Measurements from ENCODE around the gene APEH.
"Not testable (repeated sequence)": the region's sequence is repeated elsewhere in the genome, so short reads cannot be mapped to it uniquely, and the experiment has no call there.

DNA sequence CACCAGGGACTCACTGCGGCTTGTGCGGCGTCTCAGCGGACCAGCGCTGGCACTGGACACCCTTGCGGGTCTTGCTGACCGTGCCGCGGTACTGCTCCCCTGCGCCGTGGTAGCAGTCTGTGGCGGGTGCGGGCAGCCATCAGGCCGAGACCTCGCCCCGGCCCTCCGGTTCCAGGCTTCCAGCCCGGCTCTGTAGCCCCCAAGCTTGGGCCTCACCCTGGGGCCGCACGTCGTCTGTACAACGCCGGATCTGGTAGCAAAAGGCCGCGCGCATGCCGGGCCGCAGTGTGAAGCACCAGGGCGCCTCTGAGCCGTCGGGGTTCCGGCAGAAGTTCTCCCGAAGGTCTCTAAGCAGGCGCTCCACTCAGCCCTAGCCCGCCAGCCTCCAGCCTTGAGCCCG, 11.7 kb downstream of the APEH start:
- TF ChIP-seq CTCF (IDR thresholded peaks at IDR 0.05; ENCODE audit: insufficient read depth, low read length, poor library complexity, severe bottlenecking); EZH2phosphoT487 (conservative IDR thresholded peaks at IDR 0.05; ENCODE audit: low read length): not testable (repeated sequence)
